A673 (cell line): Measurements from ENCODE around the gene GNG12. TPM values are rescaled to one million over a fixed set of nuclear protein-coding genes. Genes with fewer than 3 reads are reported as not detected.

Experiments
- BruUV-seq: library from RNA; stranded (reverse); fragments of 400-500 nt; replicated peaks from 2 replicates; lab custom pipeline; 2021; lab: Mats Ljungman, UMichigan
- CTCF ChIA-PET: fragments of 300-600 bp; sonication (Branson Sonifier 250); formaldehyde crosslinking; loops from one replicate; lab custom pipeline; 2022; ENCODE audit warnings: antibody characterized with exemption; lab: Charles Lee
- POLR2A ChIA-PET: fragments of 300-600 bp; sonication (Branson Sonifier 250); formaldehyde crosslinking; loops from one replicate; lab custom pipeline; 2022; ENCODE audit warnings: antibody characterized with exemption; ENCODE audit not compliant: low non-redundant PET; lab: Charles Lee
- DNase-seq: peaks from one replicate; pipeline ENCODE4 v3.0.0-alpha.2; 2015; ENCODE audit warnings: low spot score
- H3K27ac ChIP-seq: fragments of 200-600 bp; sonication (generic); 2 replicates; pipeline ENCODE4 v1.5.1; 2016; ENCODE audit warnings: mixed run types, low read depth, mild to moderate bottlenecking, mixed read lengths, antibody characterized with exemption, low read length; ENCODE audit not compliant: poor library complexity, severe bottlenecking
- H3K27me3 ChIP-seq: fragments of 200-600 bp; sonication (generic); replicated peaks from 2 replicates; pipeline ENCODE4 v1.6.1; 2017; ENCODE audit warnings: mixed run types, low read depth, mild to moderate bottlenecking, mixed read lengths, antibody characterized with exemption, low read length; ENCODE audit not compliant: insufficient read depth, poor library complexity
- H3K36me3 ChIP-seq: fragments of 200-600 bp; sonication (generic); 2 replicates; pipeline ENCODE4 v1.6.1; 2016; ENCODE audit warnings: mixed run types, mild to moderate bottlenecking, mixed read lengths, antibody characterized with exemption, low read length; ENCODE audit not compliant: insufficient read depth, poor library complexity, severe bottlenecking
- H3K4me1 ChIP-seq: fragments of 200-600 bp; sonication (generic); 2 replicates; pipeline ENCODE4 v1.6.1; 2017; ENCODE audit warnings: mixed run types, mild to moderate bottlenecking, mixed read lengths, antibody characterized with exemption, low read length; ENCODE audit not compliant: insufficient read depth, poor library complexity, severe bottlenecking
- H3K4me3 ChIP-seq: fragments of 200-600 bp; sonication (generic); 2 replicates; pipeline ENCODE4 v1.5.1; 2016; ENCODE audit warnings: low read depth, mixed run types, mild to moderate bottlenecking, mixed read lengths, low read length; ENCODE audit not compliant: poor library complexity, severe bottlenecking
- H3K9me3 ChIP-seq: fragments of 200-600 bp; sonication (generic); 2 replicates; pipeline ENCODE4 v1.6.1; 2016; ENCODE audit warnings: mixed run types, low read depth, mild to moderate bottlenecking, mixed read lengths, antibody characterized with exemption, low read length; ENCODE audit not compliant: poor library complexity, severe bottlenecking
- CTCF ChIP-seq: fragments of 300-800, 200-600 bp; sonication (generic); conservative IDR thresholded peaks from 2 replicates; pipeline ENCODE4 v1.5.1; 2017; ENCODE audit warnings: low read depth, mild to moderate bottlenecking, antibody characterized with exemption, low read length, moderate library complexity, mixed read lengths
- EZH2 ChIP-seq: fragments of 200-600 bp; sonication (generic); IDR thresholded peaks from 2 replicates; pipeline ENCODE4 v1.6.1; 2017; ENCODE audit warnings: borderline replicate concordance, low read depth, mild to moderate bottlenecking, mixed read lengths, antibody characterized with exemption, low read length; ENCODE audit not compliant: poor library complexity, severe bottlenecking
- intact Hi-C: fragments of 100-400 bp; cut with micrococcal nuclease; formaldehyde crosslinking; loops from one replicate; pipeline ENCODE4 v1.10.0; 2022; ENCODE audit not compliant: unreplicated experiment
- total RNA-seq: library from RNA; stranded (reverse); gene quantifications from 2 replicates; pipeline ENCODE4 v1.2.3, GENCODE V29; 2021

GNG12 gene
- total RNA-seq, 1 experiment from 2014 or later, result 54.8 TPM

- TF ChIP-seq EZH2 (no peak), CTCF (no peak)
- intact Hi-C loops, result no loop called here
- CTCF ChIA-PET, result no interaction called here
These were observed 156.3 kb downstream of the GNG12 start for GRCh38 chr1:67676946-67677345.

GRCh38 chr1:67676287-67676686, 157.0 kb downstream of the GNG12 start:
- Histone ChIP-seq H3K36me3 (no peaks in the 10 kb centered on the region), H3K9me3 (no peaks in the 10 kb centered on the region), H3K4me3 (no peak overlapping the region), H3K27ac (no peak overlapping the region), H3K4me1 (peaks cover 15% of the 10 kb centered on the region), H3K27me3 (no peaks in the 10 kb centered on the region)
- ChIA-PET CTCF (no interaction called here), POLR2A (no interaction called here)
- no peak for DNase-seq
- no TSS peak for BruUV-seq
- no peak for TF ChIP-seq EZH2
- no peak for TF ChIP-seq CTCF
- intact Hi-C loops, result no loop called here

More at GRCh38 chr1:67676946-67677345, 156.3 kb downstream of the GNG12 start:
- Histone ChIP-seq H3K27ac (no peak overlapping the region), H3K4me1 (peaks cover 15% of the 10 kb centered on the region), H3K4me3 (no peak overlapping the region), H3K36me3 (no peaks in the 10 kb centered on the region), H3K27me3 (no peaks in the 10 kb centered on the region), H3K9me3 (no peaks in the 10 kb centered on the region)
- POLR2A ChIA-PET, result no interaction called here
- DNase-seq, result no peak
- BruUV-seq, result no TSS peak

GRCh38 chr1:67675800-67676199, 157.5 kb downstream of the GNG12 start:
- ChIA-PET POLR2A (no interaction called here), CTCF (no interaction called here)
- Histone ChIP-seq H3K27me3 (no peaks in the 10 kb centered on the region), H3K9me3 (no peaks in the 10 kb centered on the region), H3K27ac (no peak overlapping the region), H3K36me3 (no peaks in the 10 kb centered on the region), H3K4me3 (no peak overlapping the region), H3K4me1 (peaks cover 15% of the 10 kb centered on the region)
- TF ChIP-seq CTCF (no peak), EZH2 (no peak)
- DNase-seq, result no peak
- intact Hi-C loops, result no loop called here
- no TSS peak for BruUV-seq
